Tibial nerve (tissue), 4 donors: ENCODE measurements around the gene PHC2. TPM values are rescaled to one million over a fixed set of nuclear protein-coding genes. Genes with fewer than 3 reads are reported as not detected.
A peak's percentile ranks its signal among the peaks of the same experiment; 100 is the strongest.

Experiments used
- DNase-seq, 2 donors: peaks; one replicate each; pipeline ENCODE4 v3.0.0-alpha.2; 2019; ENCODE audit warnings: low spot score in 2 of 2
- H3K27ac ChIP-seq, 4 donors: fragments of 200-600 bp; sonication (generic) in 3 of 4; one replicate each; pipeline ENCODE4 v1.5.1; 2017 to 2019; ENCODE audit warnings: mild to moderate bottlenecking in 1 of 4
- H3K27me3 ChIP-seq, 2 donors: fragments of 200-600 bp; sonication (generic) in 1 of 2; one replicate each; pipeline versions ENCODE4 v1.5.1 to v1.6.0; 2017 to 2019
- H3K36me3 ChIP-seq, 3 donors: fragments of 200-600 bp; sonication (generic); one replicate each; pipeline ENCODE4 v1.5.1; 2018 to 2019
- H3K4me1 ChIP-seq, 4 donors: fragments of 200-600 bp; sonication (generic) in 3 of 4; one replicate each; pipeline ENCODE4 v1.5.1; 2017 to 2019
- H3K4me3 ChIP-seq, 4 donors: fragments of 200-600 bp; sonication (generic) in 3 of 4; one replicate each; pipeline ENCODE4 v1.5.1; 2017 to 2019; ENCODE audit warnings: mild to moderate bottlenecking in 1 of 4, moderate library complexity in 1 of 4
- H3K9me3 ChIP-seq, 4 donors: fragments of 200-600 bp; sonication (generic) in 3 of 4; one replicate each; pipeline ENCODE4 v1.5.1; 2017 to 2019
- CTCF ChIP-seq, 5 experiments: fragments of 200-600 bp in 3 of 5; fragments of 450-650 bp in 2 of 5; sonication (generic) in 3 of 5; IDR thresholded peaks; one replicate each; pipeline ENCODE4 v1.5.1; 2016 to 2019; ENCODE audit warnings: antibody characterized with exemption in 5 of 5, mild to moderate bottlenecking in 3 of 5, moderate library complexity in 2 of 5
- EP300 ChIP-seq, 2 donors: sonication (generic); formaldehyde crosslinking; IDR thresholded peaks; one replicate each; pipeline ENCODE4 v1.6.1; 2017; ENCODE audit warnings: antibody characterized with exemption in 2 of 2, mild to moderate bottlenecking in 1 of 2
- POLR2A ChIP-seq, 2 donors: fragments of 450-650 bp; IDR thresholded peaks; one replicate each; pipeline ENCODE4 v1.6.1; 2017; ENCODE audit warnings: antibody characterized with exemption in 2 of 2, mild to moderate bottlenecking in 2 of 2, moderate library complexity in 2 of 2
- WGBS, 2 donors: methylation state at CpG; one replicate each; pipeline ENCODE4 v1.1.5; 2018; 5-methylcytosine and 5-hydroxymethylcytosine counted together
- total RNA-seq, 4 donors: library from RNA; depleted of rRNA; stranded (reverse); fragments of >200 nt; gene quantifications; one replicate each; pipeline ENCODE4 v1.1.0, GENCODE V29; 2016

The PHC2 gene
- total RNA-seq, 4 donors from 2014 or later = 152 to 458 (median 204) TPM

DNA sequence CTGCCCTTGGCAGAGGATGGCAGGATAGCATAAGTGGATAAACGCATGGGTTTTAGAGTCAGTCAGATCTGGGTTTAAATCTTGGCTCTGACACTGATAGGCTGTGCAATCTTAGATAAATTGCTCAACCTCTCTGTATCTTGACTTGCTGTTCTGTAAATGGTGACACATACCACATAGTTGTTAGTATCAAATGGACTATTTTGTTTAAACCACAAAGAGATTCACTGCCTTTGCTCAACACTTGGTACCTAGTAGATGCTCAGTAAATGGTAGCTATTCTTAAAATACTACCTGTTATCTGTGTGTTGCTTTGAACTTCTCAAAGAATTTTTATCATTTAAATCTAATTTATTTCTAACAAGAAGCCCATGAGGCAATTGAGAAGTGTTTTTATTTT, 70.5 kb downstream of the PHC2 start:
- Histone ChIP-seq H3K9me3 (no peaks in the 10 kb centered on the region), H3K27ac (peak overlapping the region in 1 of 4 donors; percentile 88), H3K4me3 (no peak overlapping the region), H3K27me3 (no peaks in the 10 kb centered on the region), H3K36me3 (no peaks in the 10 kb centered on the region), H3K4me1 (peaks cover 0 to 41% (median 25%) of the 10 kb centered on the region in 4 donors)
- no peak for DNase-seq
- 85 to 96% methylated on average over 1 of the region's 1 CpG for whole genome bisulfite sequencing, 2 donors
- TF ChIP-seq CTCF (IDR thresholded peaks at IDR 0.05) (no peak), POLR2A (IDR thresholded peaks at IDR 0.05) (no peak), EP300 (IDR thresholded peaks at IDR 0.05) (no peak)

DNA sequence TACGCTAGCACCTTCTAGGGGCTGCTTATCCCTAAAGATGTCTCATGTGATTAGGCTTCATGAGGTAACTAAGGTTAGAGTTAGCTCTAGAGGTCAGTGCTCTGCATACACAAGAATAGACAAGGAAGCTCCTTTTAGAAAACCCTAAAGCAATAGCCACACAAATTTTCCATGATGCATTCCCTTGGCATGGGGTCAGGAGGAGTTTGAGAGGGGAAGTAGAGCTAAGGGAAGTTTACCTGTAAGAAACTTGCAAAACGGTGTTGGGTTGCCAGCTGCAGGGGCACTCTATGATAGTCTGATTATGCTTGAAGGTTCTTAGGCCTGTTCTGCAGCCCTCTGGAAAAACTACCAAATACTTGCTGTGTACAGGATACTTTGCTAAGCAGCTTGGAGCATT, 71.0 kb downstream of the PHC2 start:
- no peak for DNase-seq
- TF ChIP-seq EP300 (IDR thresholded peaks at IDR 0.05) = no peak
- no peak for TF ChIP-seq CTCF (IDR thresholded peaks at IDR 0.05)
- TF ChIP-seq POLR2A (IDR thresholded peaks at IDR 0.05) = no peak
- Histone ChIP-seq H3K4me1 (peaks cover 0 to 37% (median 20%) of the 10 kb centered on the region in 4 donors), H3K4me3 (no peak overlapping the region), H3K27ac (no peak overlapping the region), H3K36me3 (peaks cover 0 to 3% (median 0%) of the 10 kb centered on the region in 3 donors), H3K9me3 (no peaks in the 10 kb centered on the region), H3K27me3 (no peaks in the 10 kb centered on the region)
- 88 to 94% methylated on average over 2 of the region's 2 CpGs for WGBS, 2 donors

DNA sequence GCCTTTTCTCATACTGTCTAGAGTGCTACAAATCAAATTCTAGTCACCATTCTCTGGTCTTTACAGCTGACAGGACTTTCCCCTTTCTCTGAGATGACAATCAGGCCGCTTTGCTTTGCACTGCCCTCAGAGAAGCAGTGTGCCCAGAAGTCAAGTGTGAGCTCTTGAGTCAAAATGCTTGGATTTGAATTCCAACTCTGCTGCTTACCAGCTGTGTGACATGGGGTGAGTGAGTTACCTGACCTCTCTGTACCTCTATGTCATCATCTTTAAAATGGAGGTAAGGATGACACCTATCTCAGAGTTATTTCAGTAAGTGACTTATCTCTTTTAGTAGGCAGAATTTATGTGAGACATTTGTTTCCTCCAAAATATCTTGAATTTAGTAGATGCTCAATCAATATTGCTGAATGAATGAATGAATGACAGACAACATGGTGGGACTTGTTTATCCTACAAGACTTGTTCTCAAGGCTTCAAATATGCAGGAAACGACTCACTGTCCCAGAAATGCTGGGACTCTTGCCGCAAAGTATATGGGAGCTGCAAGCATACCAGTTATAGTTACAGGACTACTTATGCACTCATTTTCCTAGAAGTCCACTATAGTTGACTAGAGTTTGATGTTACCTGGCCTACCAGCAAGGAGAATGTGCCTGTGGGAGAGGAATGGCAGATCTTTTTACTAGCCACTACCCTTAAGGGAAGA, 71.9 kb downstream of the PHC2 start:
- Histone ChIP-seq H3K9me3 (no peaks in the 10 kb centered on the region), H3K4me3 (no peak overlapping the region), H3K36me3 (peaks cover 0 to 11% (median 0%) of the 10 kb centered on the region in 3 donors), H3K27me3 (no peaks in the 10 kb centered on the region), H3K27ac (peak overlapping the region in 1 of 4 donors; percentile 14), H3K4me1 (peaks cover 0 to 27% (median 12%) of the 10 kb centered on the region in 4 donors)
- WGBS, 2 donors = 77 to 93% methylated on average over 3 of the region's 3 CpGs
- DNase-seq = no peak
- TF ChIP-seq CTCF (IDR thresholded peaks at IDR 0.05) (no peak), POLR2A (IDR thresholded peaks at IDR 0.05) (no peak), EP300 (IDR thresholded peaks at IDR 0.05) (no peak)

GRCh38 chr1:33358114-33358794, 72.6 kb downstream of the PHC2 start:
- Histone ChIP-seq H3K4me1 (peaks cover 0 to 20% (median 6%) of the 10 kb centered on the region in 4 donors), H3K4me3 (no peak overlapping the region), H3K36me3 (peaks cover 0 to 15% (median 0%) of the 10 kb centered on the region in 3 donors), H3K27ac (peak overlapping the region in 1 of 4 donors; percentile 34), H3K27me3 (no peaks in the 10 kb centered on the region), H3K9me3 (no peaks in the 10 kb centered on the region)
- DNase-seq = no peak
- TF ChIP-seq POLR2A (IDR thresholded peaks at IDR 0.05) (no peak), EP300 (IDR thresholded peaks at IDR 0.05) (no peak), CTCF (IDR thresholded peaks at IDR 0.05) (no peak)
- 52 to 63% methylated on average over 4 of the region's 4 CpGs for WGBS, 2 donors

DNA sequence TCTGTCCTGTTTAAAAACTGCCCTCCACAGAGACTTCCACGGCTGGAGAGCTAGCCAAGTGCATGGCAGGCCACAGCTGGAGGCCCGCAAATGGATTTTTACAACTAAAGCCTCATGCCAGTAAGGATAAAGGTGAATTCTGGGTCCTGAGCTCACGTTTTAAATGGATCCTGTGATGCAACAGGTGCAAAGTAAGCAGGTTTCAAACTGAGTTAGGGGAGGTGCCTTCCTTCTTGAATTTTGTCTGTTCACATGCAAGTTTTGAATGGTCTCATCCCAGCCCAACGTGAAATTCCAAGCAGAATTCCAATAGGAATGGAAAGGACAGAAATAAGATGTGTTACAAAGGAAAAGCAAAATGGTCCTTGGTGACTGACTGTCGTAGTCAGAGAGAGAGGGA, 73.8 kb downstream of the PHC2 start:
- WGBS, 2 donors = 92 to 94% methylated on average over 5 of the region's 5 CpGs
- Histone ChIP-seq H3K27ac (no peak overlapping the region), H3K9me3 (no peaks in the 10 kb centered on the region), H3K4me3 (no peak overlapping the region), H3K27me3 (no peaks in the 10 kb centered on the region), H3K4me1 (peaks cover 0 to 8% (median 1%) of the 10 kb centered on the region in 4 donors), H3K36me3 (peaks cover 0 to 15% (median 0%) of the 10 kb centered on the region in 3 donors)
- DNase-seq = no peak
- TF ChIP-seq POLR2A (IDR thresholded peaks at IDR 0.05) (no peak), CTCF (IDR thresholded peaks at IDR 0.05) (no peak), EP300 (IDR thresholded peaks at IDR 0.05) (no peak)
